Neural cell (in vitro differentiated cells): ENCODE data around the gene CCDC80. TPM values are rescaled to one million over a fixed set of nuclear protein-coding genes. Genes with fewer than 3 reads are reported as not detected.

Experiments
- H2AFZ ChIP-seq: fragments of 200-600, 300-800 bp; sonication (generic), shearing (Covaris generic); 2 replicates; pipeline ENCODE4 v1.6.0; 2014; ENCODE audit warnings: low read depth, mild to moderate bottlenecking, antibody characterized with exemption, low read length, moderate library complexity
- H3F3A ChIP-seq: fragments of 200-600 bp; shearing (Covaris generic); 2 replicates; pipeline ENCODE4 v1.6.1; 2016; ENCODE audit warnings: mild to moderate bottlenecking, moderate library complexity, mixed read lengths, antibody characterized with exemption, low read length; ENCODE audit not compliant: insufficient read depth, poor library complexity, severe bottlenecking
- H3K27ac ChIP-seq: fragments of 200-600, 300-800 bp; sonication (generic), shearing (Covaris generic); 2 replicates; pipeline ENCODE4 v1.5.1; 2014; ENCODE audit warnings: mild to moderate bottlenecking, low read length, moderate library complexity
- H3K27me3 ChIP-seq: fragments of 300-800, 200-600 bp; sonication (generic), shearing (Covaris generic); 2 replicates; pipeline ENCODE4 v1.6.0; 2014; ENCODE audit warnings: mild to moderate bottlenecking, low read depth, low read length, moderate library complexity; ENCODE audit not compliant: insufficient read depth
- H3K36me3 ChIP-seq: fragments of 300-800, 200-600 bp; sonication (generic), shearing (Covaris generic); 2 replicates; pipeline ENCODE4 v1.5.1; 2014; ENCODE audit warnings: mild to moderate bottlenecking, antibody characterized with exemption, low read length, moderate library complexity; ENCODE audit not compliant: insufficient read depth
- H3K4me2 ChIP-seq: fragments of 300-800, 200-600 bp; sonication (generic), shearing (Covaris generic); 2 replicates; pipeline ENCODE4 v1.6.0; 2014; ENCODE audit warnings: mild to moderate bottlenecking, low read length
- H3K4me3 ChIP-seq: fragments of 300-800, 200-600 bp; sonication (generic), shearing (Covaris generic); 2 replicates; pipeline ENCODE4 v1.5.1; 2014; ENCODE audit warnings: mild to moderate bottlenecking, low read length, moderate library complexity
- H3K79me2 ChIP-seq: fragments of 200-600 bp; shearing (Covaris generic); replicated peaks from 2 replicates; pipeline ENCODE4 v1.6.0; 2014; ENCODE audit warnings: mild to moderate bottlenecking, low read length, moderate library complexity; ENCODE audit not compliant: insufficient read depth
- H3K9ac ChIP-seq: fragments of 300-800, 200-600 bp; sonication (generic), shearing (Covaris generic); 2 replicates; pipeline ENCODE4 v1.6.1; 2016; ENCODE audit warnings: mild to moderate bottlenecking, low read length, mixed read lengths
- H3K9me2 ChIP-seq: fragments of 200-600 bp; shearing (Covaris generic); 2 replicates; pipeline ENCODE4 v1.6.1; 2016; ENCODE audit warnings: mild to moderate bottlenecking, low read length, mixed read lengths; ENCODE audit not compliant: insufficient read depth
- H3K9me3 ChIP-seq: fragments of 200-600, 300-800 bp; sonication (generic), shearing (Covaris generic); 2 replicates; pipeline ENCODE4 v1.6.1; 2016; ENCODE audit warnings: mild to moderate bottlenecking, mixed run types, low read length, moderate library complexity, mixed read lengths
- H4K20me1 ChIP-seq: fragments of 200-600 bp; shearing (Covaris generic); 2 replicates; pipeline ENCODE4 v1.6.1; 2016; ENCODE audit warnings: mild to moderate bottlenecking, mixed run types; ENCODE audit not compliant: insufficient read depth
- CTCF ChIP-seq: fragments of 450-650 bp; IDR thresholded peaks from 2 replicates; pipeline ENCODE4 v1.5.1; 2014; ENCODE audit warnings: antibody characterized with exemption, mild to moderate bottlenecking, moderate library complexity; ENCODE audit not compliant: poor library complexity, severe bottlenecking
- EP300 ChIP-seq: fragments of 450-650 bp; conservative IDR thresholded peaks from 2 replicates; pipeline ENCODE4 v1.6.1; 2014; ENCODE audit warnings: antibody characterized with exemption, mild to moderate bottlenecking, moderate library complexity; ENCODE audit not compliant: poor library complexity, severe bottlenecking
- EZH2 ChIP-seq: fragments of 200-600, 300-800 bp; shearing (Covaris generic), sonication (generic); IDR thresholded peaks from 2 replicates; pipeline ENCODE4 v1.6.1; 2014; ENCODE audit warnings: antibody characterized with exemption, low read length, borderline replicate concordance, mild to moderate bottlenecking; ENCODE audit not compliant: insufficient read depth, poor library complexity, severe bottlenecking
- MXI1 ChIP-seq: fragments of 450-650 bp; conservative IDR thresholded peaks from 2 replicates; pipeline ENCODE4 v1.6.1; 2014; ENCODE audit warnings: antibody characterized with exemption, mild to moderate bottlenecking; ENCODE audit not compliant: poor library complexity, severe bottlenecking
- POLR2AphosphoS5 ChIP-seq: IDR thresholded peaks from 2 replicates; pipeline ENCODE4 v1.6.1; 2012
- RAD21 ChIP-seq: fragments of 450-650 bp; conservative IDR thresholded peaks from 2 replicates; pipeline ENCODE4 v1.6.1; 2014; ENCODE audit warnings: antibody characterized with exemption, mild to moderate bottlenecking, moderate library complexity
- REST ChIP-seq: IDR thresholded peaks from 2 replicates; pipeline ENCODE4 v1.6.1; 2012; ENCODE audit warnings: borderline replicate concordance
- SMC3 ChIP-seq: fragments of 450-650 bp; conservative IDR thresholded peaks from 2 replicates; pipeline ENCODE4 v1.6.1; 2014; ENCODE audit warnings: antibody characterized with exemption, mild to moderate bottlenecking, moderate library complexity; ENCODE audit not compliant: poor library complexity
- TAF1 ChIP-seq: IDR thresholded peaks from 2 replicates; pipeline ENCODE4 v1.6.1; 2012; ENCODE audit warnings: low read depth
- polyA plus RNA-seq: library from polyadenylated mRNA; depleted of rRNA; stranded (reverse); fragments of >200 nt; gene quantifications from 2 replicates; pipeline ENCODE4 v1.2.3, GENCODE V29; 2014

CCDC80 gene
- polyA plus RNA-seq, 1 donor from 2014 or later: 0.14 TPM

- no peak overlapping the region for H2AFZ ChIP-seq
- no peak overlapping the region for H3K27ac ChIP-seq
Observed at GRCh38 chr3:112647122-112647521, 6.2 kb upstream of the CCDC80 start.

GRCh38 chr3:112646623-112647022, 5.7 kb upstream of the CCDC80 start:
- Histone ChIP-seq H3K9me3 (no peaks in the 10 kb centered on the region), H3K9ac (no peak overlapping the region)
- TF ChIP-seq TAF1: no peak
- no peak for TF ChIP-seq EP300
- no peak for TF ChIP-seq CTCF
- no peak for TF ChIP-seq REST
- TF ChIP-seq POLR2AphosphoS5: no peak
- TF ChIP-seq SMC3: no peak
- no peak for TF ChIP-seq EZH2

More at GRCh38 chr3:112647122-112647521, 6.2 kb upstream of the CCDC80 start:
- H3K4me2 ChIP-seq: no peak overlapping the region
- no peaks in the 10 kb centered on the region for H3K9me3 ChIP-seq
- H4K20me1 ChIP-seq: no peaks in the 10 kb centered on the region
- H3K36me3 ChIP-seq: no peaks in the 10 kb centered on the region
- no peaks in the 10 kb centered on the region for H3F3A ChIP-seq
- H3K4me3 ChIP-seq: no peak overlapping the region
- H3K9me2 ChIP-seq: no peaks in the 10 kb centered on the region
- no peaks in the 10 kb centered on the region for H3K27me3 ChIP-seq
- no peak overlapping the region for H3K9ac ChIP-seq
- TF ChIP-seq MXI1: no peak
- TF ChIP-seq SMC3: no peak
- no peak for TF ChIP-seq TAF1
- no peak for TF ChIP-seq REST
- no peak for TF ChIP-seq RAD21
- no peak for TF ChIP-seq EZH2
- TF ChIP-seq CTCF: no peak
- no peaks in the 10 kb centered on the region for H3K79me2 ChIP-seq

More at GRCh38 chr3:112646623-112647022, 5.7 kb upstream of the CCDC80 start:
- Histone ChIP-seq H3K27ac (no peak overlapping the region), H3K36me3 (no peaks in the 10 kb centered on the region), H4K20me1 (no peaks in the 10 kb centered on the region), H3K4me3 (no peak overlapping the region), H3K27me3 (no peaks in the 10 kb centered on the region), H3K9me2 (no peaks in the 10 kb centered on the region), H3K79me2 (no peaks in the 10 kb centered on the region), H3F3A (no peaks in the 10 kb centered on the region), H3K4me2 (no peak overlapping the region), H2AFZ (no peak overlapping the region)
